Measurements from ENCODE around the gene NUDC.

Gene NUDC

GRCh38 chr1:26932531-26932930 is 11.0 kb downstream of the NUDC start:
- no peak overlapping the region for H3K27ac ChIP-seq
- peaks cover 2% of the 10 kb centered on the region for H3K79me2 ChIP-seq
- no peaks in the 10 kb centered on the region for H3K4me1 ChIP-seq
- TF ChIP-seq CTCF (IDR thresholded peaks at IDR 0.05): no peak
- no peak overlapping the region for H3K9ac ChIP-seq
- H3K36me3 ChIP-seq (ENCODE audit: control insufficient read depth, insufficient read depth, low read length): no peaks in the 10 kb centered on the region
- H3K9me3 ChIP-seq (ENCODE audit: control insufficient read depth, low read length): no peaks in the 10 kb centered on the region
- H3K4me3 ChIP-seq (ENCODE audit: low read depth, low read length): no peak overlapping the region
- no peaks in the 10 kb centered on the region for H3K27me3 ChIP-seq (ENCODE audit: control insufficient read depth, insufficient read depth, low read length)
- H3K4me2 ChIP-seq (ENCODE audit: low read length): no peak overlapping the region
- no peak overlapping the region for H2AFZ ChIP-seq

GRCh38 chr1:26936823-26937222 is 15.3 kb downstream of the NUDC start:
- Histone ChIP-seq H3K36me3 (ENCODE audit: control insufficient read depth, insufficient read depth, low read length) (no peaks in the 10 kb centered on the region), H3K9me3 (ENCODE audit: control insufficient read depth, low read length) (no peaks in the 10 kb centered on the region), H3K4me3 (ENCODE audit: low read depth, low read length) (no peak overlapping the region), H3K79me2 (peaks cover 2% of the 10 kb centered on the region), H3K9ac (no peak overlapping the region), H3K27ac (no peak overlapping the region), H3K27me3 (ENCODE audit: control insufficient read depth, insufficient read depth, low read length) (no peaks in the 10 kb centered on the region), H3K4me2 (ENCODE audit: low read length) (no peak overlapping the region), H3K4me1 (no peaks in the 10 kb centered on the region), H2AFZ (no peak overlapping the region)
- no peak for TF ChIP-seq CTCF (IDR thresholded peaks at IDR 0.05)

GRCh38 chr1:26938004-26938658 is 16.6 kb downstream of the NUDC start:
- H3K36me3 ChIP-seq (ENCODE audit: control insufficient read depth, insufficient read depth, low read length): no peaks in the 10 kb centered on the region
- peaks cover 2% of the 10 kb centered on the region for H3K79me2 ChIP-seq

GRCh38 chr1:26938659-26939025 is 17.1 kb downstream of the NUDC start:
- Histone ChIP-seq H3K9ac (no peak overlapping the region), H3K4me1 (no peaks in the 10 kb centered on the region), H3K9me3 (ENCODE audit: control insufficient read depth, low read length) (no peaks in the 10 kb centered on the region), H3K4me3 (ENCODE audit: low read depth, low read length) (no peak overlapping the region), H3K36me3 (ENCODE audit: control insufficient read depth, insufficient read depth, low read length) (no peaks in the 10 kb centered on the region), H2AFZ (no peak overlapping the region), H3K27ac (no peak overlapping the region), H3K4me2 (ENCODE audit: low read length) (no peak overlapping the region), H3K79me2 (peaks cover 2% of the 10 kb centered on the region), H3K27me3 (ENCODE audit: control insufficient read depth, insufficient read depth, low read length) (no peaks in the 10 kb centered on the region)
- no peak for TF ChIP-seq CTCF (IDR thresholded peaks at IDR 0.05)

More at GRCh38 chr1:26938004-26938658, 16.6 kb downstream of the NUDC start:
- Histone ChIP-seq H3K4me1 (no peaks in the 10 kb centered on the region), H3K27ac (no peak overlapping the region), H2AFZ (no peak overlapping the region), H3K9me3 (ENCODE audit: control insufficient read depth, low read length) (no peaks in the 10 kb centered on the region), H3K9ac (no peak overlapping the region), H3K4me3 (ENCODE audit: low read depth, low read length) (no peak overlapping the region), H3K27me3 (ENCODE audit: control insufficient read depth, insufficient read depth, low read length) (no peaks in the 10 kb centered on the region), H3K4me2 (ENCODE audit: low read length) (no peak overlapping the region)
- no peak for TF ChIP-seq CTCF (IDR thresholded peaks at IDR 0.05)

GRCh38 chr1:26941311-26941710 is 19.8 kb downstream of the NUDC start:
- Histone ChIP-seq H3K27ac (no peak overlapping the region), H3K36me3 (ENCODE audit: control insufficient read depth, insufficient read depth, low read length) (no peaks in the 10 kb centered on the region), H3K9ac (no peak overlapping the region), H3K79me2 (no peaks in the 10 kb centered on the region), H3K27me3 (ENCODE audit: control insufficient read depth, insufficient read depth, low read length) (no peaks in the 10 kb centered on the region), H3K4me3 (ENCODE audit: low read depth, low read length) (no peak overlapping the region), H2AFZ (no peak overlapping the region), H3K4me2 (ENCODE audit: low read length) (no peak overlapping the region), H3K9me3 (ENCODE audit: control insufficient read depth, low read length) (no peaks in the 10 kb centered on the region), H3K4me1 (no peaks in the 10 kb centered on the region)
- no peak for TF ChIP-seq CTCF (IDR thresholded peaks at IDR 0.05)
